ENCODE measurements around the gene TNFRSF18.

DNA sequence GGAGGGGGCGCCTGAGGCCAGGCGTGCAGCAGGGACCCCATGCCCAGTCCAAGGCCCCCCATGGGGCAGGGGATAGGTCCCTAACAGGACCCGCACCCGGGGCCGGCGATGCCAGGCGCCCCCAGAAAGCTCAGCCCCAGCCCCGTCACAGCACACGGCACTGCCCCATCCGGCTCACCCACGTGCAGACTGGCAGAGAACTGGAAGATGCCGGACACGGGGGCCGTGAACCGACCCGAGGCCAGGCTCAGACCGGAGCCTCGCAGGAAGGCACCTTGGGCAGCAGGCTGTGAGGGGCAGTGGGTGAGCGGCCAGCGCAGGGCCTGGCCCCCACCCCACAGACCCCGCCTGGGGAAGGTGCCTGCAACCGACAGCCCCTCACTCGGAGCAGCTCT is 36.9 kb upstream of the TNFRSF18 start:
- no peak for TF ChIP-seq EZH2phosphoT487 (IDR thresholded peaks at IDR 0.05; ENCODE audit: low read depth, severe bottlenecking, unreplicated experiment)
- TF ChIP-seq CTCF (IDR thresholded peaks at IDR 0.05; ENCODE audit: poor library complexity) = no peak
- no peak for TF ChIP-seq EZH2 (IDR thresholded peaks at IDR 0.05; ENCODE audit: borderline replicate concordance)

Measured in hepatocyte (in vitro differentiated cells).